ENCODE results near the gene C17orf100. TPM values are rescaled to one million over a fixed set of nuclear protein-coding genes. Genes with fewer than 3 reads are reported as not detected.

C17orf100 gene
- total and polyA plus RNA-seq, 9 of the 15 experiments (the other 6 are each of a cell fraction or from before 2014, with no cell fraction given): 0.04 to 1.7 (median 0.43) TPM

DNA sequence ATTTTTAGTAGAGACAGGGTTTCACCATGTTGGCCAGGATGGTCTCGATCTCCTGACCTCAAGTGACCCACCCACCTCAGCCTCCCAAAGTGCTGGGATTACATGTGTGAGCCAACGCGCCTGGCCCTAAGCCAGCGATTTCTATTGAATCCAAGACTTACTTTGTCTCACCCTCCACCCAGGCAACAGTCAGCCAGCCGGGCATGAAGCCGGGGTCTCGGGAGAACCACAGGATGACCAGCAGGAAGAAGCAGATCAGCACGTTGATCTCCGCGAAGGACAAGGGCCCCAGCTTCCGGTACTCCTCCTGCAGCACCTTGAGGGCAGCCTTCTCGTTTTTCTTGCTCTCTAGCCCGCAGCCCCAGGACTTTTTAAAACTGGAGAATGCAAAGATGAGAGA lies 44.0 kb downstream of the C17orf100 start:
- in situ Hi-C loops (cut with MboI): no loop called here
- intact Hi-C loops (cut with micrococcal nuclease): no loop called here
- CTCF ChIA-PET (ENCODE audit: low intra/inter-chr PET ratio): no interaction called here

DNA sequence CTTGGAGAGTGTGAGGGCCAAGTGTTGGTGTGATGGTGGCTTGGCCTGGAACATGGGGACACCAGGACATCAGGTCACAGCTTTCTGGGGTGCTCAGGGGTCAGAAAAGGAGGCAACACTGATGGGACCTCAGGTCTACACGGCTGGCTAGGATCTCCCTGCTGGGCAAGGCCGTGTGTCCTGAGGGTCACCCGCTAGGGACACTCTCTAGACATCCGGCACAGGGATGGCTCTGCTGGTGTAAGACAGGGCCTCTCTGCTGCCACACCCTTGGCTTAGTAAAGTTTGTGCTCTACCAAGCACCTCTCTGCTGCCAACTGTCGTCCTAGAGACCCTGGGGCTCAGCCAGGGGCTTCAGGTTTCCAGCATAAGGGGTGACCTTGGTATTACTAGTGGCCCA lies 45.3 kb downstream of the C17orf100 start:
- H3K27me3 ChIP-seq (ENCODE audit: control insufficient read depth in 2 of 2, insufficient read depth in 2 of 2, low read length in 2 of 2): peaks cover 2 to 19% of the 10 kb centered on the region in 2 experiments; a peak in 2 of 5 replicates
- ChIA-PET POLR2A (no interaction called here), CTCF (ENCODE audit: low intra/inter-chr PET ratio) (no interaction called here)
- no peaks in the 10 kb centered on the region for H3K79me2 ChIP-seq (ENCODE audit: control insufficient read depth, insufficient read depth, low read length)
- H3K4me2 ChIP-seq (ENCODE audit: insufficient read depth, low read length): no peak overlapping the region
- no peak overlapping the region for H2AFZ ChIP-seq (ENCODE audit: low read depth, low read length)
- 4% methylated on average over 4 of the region's 5 CpGs for WGBS (ENCODE audit: insufficient coverage, low coverage, missing lambda C conversion rate)
- ATAC-seq (no peak), DNase-seq (ENCODE audit: extremely low read depth in 1 of 4, low spot score in 3 of 4) (no peak), FAIRE-seq (no peak)
- no peak overlapping the region for H3K27ac ChIP-seq (ENCODE audit: extremely low read depth, low read depth, low read length)
- TF ChIP-seq SRF (CRISPR knock-in tag; IDR thresholded peaks at IDR 0.05): no peak
- TF ChIP-seq, protein P1, sequence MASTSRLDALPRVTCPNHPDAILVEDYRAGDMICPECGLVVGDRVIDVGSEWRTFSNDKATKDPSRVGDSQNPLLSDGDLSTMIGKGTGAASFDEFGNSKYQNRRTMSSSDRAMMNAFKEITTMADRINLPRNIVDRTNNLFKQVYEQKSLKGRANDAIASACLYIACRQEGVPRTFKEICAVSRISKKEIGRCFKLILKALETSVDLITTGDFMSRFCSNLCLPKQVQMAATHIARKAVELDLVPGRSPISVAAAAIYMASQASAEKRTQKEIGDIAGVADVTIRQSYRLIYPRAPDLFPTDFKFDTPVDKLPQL (IDR thresholded peaks at IDR 0.05; ENCODE audit: extremely low read depth, insufficient read length): no peak
- TF ChIP-seq PHB (CRISPR knock-in tag; IDR thresholded peaks at IDR 0.05): no peak
- TF ChIP-seq ARHGAP35 (IDR thresholded peaks at IDR 0.05; ENCODE audit: partially characterized antibody): no peak
- no peak for TF ChIP-seq BRF1 (IDR thresholded peaks at IDR 0.05; ENCODE audit: borderline replicate concordance, extremely low read depth, insufficient read length)
- TF ChIP-seq, protein P2, sequence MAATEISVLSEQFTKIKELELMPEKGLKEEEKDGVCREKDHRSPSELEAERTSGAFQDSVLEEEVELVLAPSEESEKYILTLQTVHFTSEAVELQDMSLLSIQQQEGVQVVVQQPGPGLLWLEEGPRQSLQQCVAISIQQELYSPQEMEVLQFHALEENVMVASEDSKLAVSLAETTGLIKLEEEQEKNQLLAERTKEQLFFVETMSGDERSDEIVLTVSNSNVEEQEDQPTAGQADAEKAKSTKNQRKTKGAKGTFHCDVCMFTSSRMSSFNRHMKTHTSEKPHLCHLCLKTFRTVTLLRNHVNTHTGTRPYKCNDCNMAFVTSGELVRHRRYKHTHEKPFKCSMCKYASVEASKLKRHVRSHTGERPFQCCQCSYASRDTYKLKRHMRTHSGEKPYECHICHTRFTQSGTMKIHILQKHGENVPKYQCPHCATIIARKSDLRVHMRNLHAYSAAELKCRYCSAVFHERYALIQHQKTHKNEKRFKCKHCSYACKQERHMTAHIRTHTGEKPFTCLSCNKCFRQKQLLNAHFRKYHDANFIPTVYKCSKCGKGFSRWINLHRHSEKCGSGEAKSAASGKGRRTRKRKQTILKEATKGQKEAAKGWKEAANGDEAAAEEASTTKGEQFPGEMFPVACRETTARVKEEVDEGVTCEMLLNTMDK (IDR thresholded peaks at IDR 0.05; ENCODE audit: borderline replicate concordance, insufficient read depth, low read depth, low read length, poor library complexity, severe bottlenecking): no peak
- TF ChIP-seq, protein P3, sequence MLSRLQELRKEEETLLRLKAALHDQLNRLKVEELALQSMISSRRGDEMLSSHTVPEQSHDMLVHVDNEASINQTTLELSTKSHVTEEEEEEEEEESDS (CRISPR knock-in tag; IDR thresholded peaks at IDR 0.05): no peak
- no peak for TF ChIP-seq HMG20A (CRISPR knock-in tag; conservative IDR thresholded peaks at IDR 0.05)
- no peak overlapping the region for H3K9ac ChIP-seq (ENCODE audit: insufficient read depth in 1 of 2, low read depth in 2 of 2, low read length in 2 of 2)
- no peaks in the 10 kb centered on the region for H3K36me3 ChIP-seq (ENCODE audit: control insufficient read depth, insufficient read depth, low read length)
- no TSS peak for BruUV-seq (replicated peaks)
- no peak overlapping the region for H3K4me3 ChIP-seq
- H3K9me3 ChIP-seq (replicated peaks; ENCODE audit: control insufficient read depth, insufficient read depth, low read depth, low read length): no peaks in the 10 kb centered on the region
- no peaks in the 10 kb centered on the region for H4K20me1 ChIP-seq (replicated peaks; ENCODE audit: control insufficient read depth, insufficient read depth, low read length)
- no peaks in the 10 kb centered on the region for H3K9me1 ChIP-seq (ENCODE audit: control insufficient read depth, insufficient read depth, low read length)
- in situ Hi-C loops (cut with MboI) (no loop called here), intact Hi-C loops (cut with micrococcal nuclease) (no loop called here)
- H3K4me1 ChIP-seq (replicated peaks in 1 of 2; ENCODE audit: control insufficient read depth in 2 of 2, insufficient read depth in 2 of 2, low read length in 2 of 2): peaks cover 0 to 5% of the 10 kb centered on the region in 2 experiments; a peak in 1 of 5 replicates

More for the DNA sequence above, 44.0 kb downstream of the C17orf100 start:
- H3K27me3 ChIP-seq (ENCODE audit: control insufficient read depth in 2 of 2, insufficient read depth in 2 of 2, low read length in 2 of 2): peaks cover 2 to 26% of the 10 kb centered on the region in 2 experiments; a peak in 3 of 5 replicates
- H3K36me3 ChIP-seq (ENCODE audit: control insufficient read depth, insufficient read depth, low read length): no peaks in the 10 kb centered on the region
- DNase-seq (ENCODE audit: extremely low read depth in 1 of 4, low spot score in 3 of 4) (no peak), ATAC-seq (no peak), FAIRE-seq (no peak)
- no peak overlapping the region for H3K4me3 ChIP-seq
- no peak overlapping the region for H3K4me2 ChIP-seq (ENCODE audit: insufficient read depth, low read length)
- WGBS (ENCODE audit: insufficient coverage, low coverage, missing lambda C conversion rate): 3% methylated on average over 11 of the region's 13 CpGs
- H3K27ac ChIP-seq (ENCODE audit: extremely low read depth, low read depth, low read length): no peak overlapping the region
- no peaks in the 10 kb centered on the region for H3K9me1 ChIP-seq (ENCODE audit: control insufficient read depth, insufficient read depth, low read length)
- no peaks in the 10 kb centered on the region for H3K9me3 ChIP-seq (replicated peaks; ENCODE audit: control insufficient read depth, insufficient read depth, low read depth, low read length)
- H4K20me1 ChIP-seq (replicated peaks; ENCODE audit: control insufficient read depth, insufficient read depth, low read length): no peaks in the 10 kb centered on the region
- no peaks in the 10 kb centered on the region for H3K4me1 ChIP-seq (replicated peaks in 1 of 2; ENCODE audit: control insufficient read depth in 2 of 2, insufficient read depth in 2 of 2, low read length in 2 of 2)
- POLR2A ChIA-PET: no interaction called here
- no peak overlapping the region for H3K9ac ChIP-seq (ENCODE audit: insufficient read depth in 1 of 2, low read depth in 2 of 2, low read length in 2 of 2)
- no TSS peak for BruUV-seq (replicated peaks)
- H3K79me2 ChIP-seq (ENCODE audit: control insufficient read depth, insufficient read depth, low read length): no peaks in the 10 kb centered on the region
- no peak for TF ChIP-seq HSF4 (CRISPR knock-in tag; IDR thresholded peaks at IDR 0.05; ENCODE audit: borderline replicate concordance)
- TF ChIP-seq FOXK2 (conservative IDR thresholded peaks at IDR 0.05 in 1 of 2, IDR thresholded peaks at IDR 0.05 in 1 of 2; ENCODE audit: low read depth in 2 of 2): no peak
- H2AFZ ChIP-seq (ENCODE audit: low read depth, low read length): no peak overlapping the region

All from K562 (cell line).